ENCODE measurements around the gene STK31.
"Not testable (repeated sequence)": the region's sequence is repeated elsewhere in the genome, so short reads cannot be mapped to it uniquely, and the experiment has no call there.

The STK31 gene

DNA sequence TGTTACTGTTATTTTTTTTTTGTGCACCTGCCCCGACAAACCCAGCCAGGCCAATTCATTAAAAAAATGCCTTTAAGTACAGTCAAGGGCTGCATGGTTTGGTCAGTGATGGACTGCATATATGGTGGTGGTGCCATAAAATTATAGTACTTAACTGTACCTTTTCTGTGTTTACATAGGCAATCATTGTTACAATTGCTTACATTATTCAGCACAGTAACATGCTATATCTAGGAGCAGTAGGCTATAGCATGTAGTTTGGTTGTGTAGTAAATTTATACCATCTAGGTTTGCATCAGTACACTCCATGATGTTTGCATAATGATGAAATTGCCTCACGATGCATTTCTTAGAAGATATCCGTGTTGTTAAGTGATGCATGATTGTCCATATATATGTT lies 58.0 kb downstream of the STK31 start:
- TF ChIP-seq, protein P1, sequence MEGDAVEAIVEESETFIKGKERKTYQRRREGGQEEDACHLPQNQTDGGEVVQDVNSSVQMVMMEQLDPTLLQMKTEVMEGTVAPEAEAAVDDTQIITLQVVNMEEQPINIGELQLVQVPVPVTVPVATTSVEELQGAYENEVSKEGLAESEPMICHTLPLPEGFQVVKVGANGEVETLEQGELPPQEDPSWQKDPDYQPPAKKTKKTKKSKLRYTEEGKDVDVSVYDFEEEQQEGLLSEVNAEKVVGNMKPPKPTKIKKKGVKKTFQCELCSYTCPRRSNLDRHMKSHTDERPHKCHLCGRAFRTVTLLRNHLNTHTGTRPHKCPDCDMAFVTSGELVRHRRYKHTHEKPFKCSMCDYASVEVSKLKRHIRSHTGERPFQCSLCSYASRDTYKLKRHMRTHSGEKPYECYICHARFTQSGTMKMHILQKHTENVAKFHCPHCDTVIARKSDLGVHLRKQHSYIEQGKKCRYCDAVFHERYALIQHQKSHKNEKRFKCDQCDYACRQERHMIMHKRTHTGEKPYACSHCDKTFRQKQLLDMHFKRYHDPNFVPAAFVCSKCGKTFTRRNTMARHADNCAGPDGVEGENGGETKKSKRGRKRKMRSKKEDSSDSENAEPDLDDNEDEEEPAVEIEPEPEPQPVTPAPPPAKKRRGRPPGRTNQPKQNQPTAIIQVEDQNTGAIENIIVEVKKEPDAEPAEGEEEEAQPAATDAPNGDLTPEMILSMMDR (IDR thresholded peaks at IDR 0.05; ENCODE audit: extremely low read depth, missing control alignments), result no peak
- DNase-seq (ENCODE audit: low spot score), result no peak

DNA sequence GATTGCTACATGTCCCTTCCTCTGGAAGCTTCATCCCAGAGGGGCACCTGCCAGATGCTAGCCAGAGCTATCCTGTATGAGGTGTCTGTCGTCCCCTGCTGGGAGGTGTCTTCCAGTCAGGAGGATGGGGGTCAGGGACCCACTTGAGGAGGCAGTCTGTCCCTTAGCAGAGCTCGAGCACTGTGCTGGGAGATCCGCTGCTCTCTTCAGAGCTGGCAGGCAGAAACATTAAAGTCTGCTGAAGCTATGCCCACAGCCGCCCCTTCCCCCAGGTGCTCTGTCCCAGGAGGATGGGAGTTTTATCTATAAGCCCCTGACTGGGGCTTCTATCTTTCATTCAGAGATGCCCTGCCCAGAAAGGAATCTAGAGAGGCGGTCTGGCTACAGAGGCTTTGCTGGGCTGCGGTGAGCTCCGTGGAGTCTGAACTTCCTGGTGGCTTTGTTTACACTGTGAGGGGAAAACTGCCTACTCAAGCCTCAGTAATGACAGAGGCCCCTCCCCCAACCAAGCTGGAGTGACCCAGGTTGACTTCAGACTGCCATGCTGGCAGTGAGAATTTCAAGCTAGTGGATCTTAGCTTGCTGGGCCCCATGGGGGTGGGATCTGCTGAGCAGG lies 69.3 kb downstream of the STK31 start:
- not testable (repeated sequence) for DNase-seq (ENCODE audit: low spot score)

DNA sequence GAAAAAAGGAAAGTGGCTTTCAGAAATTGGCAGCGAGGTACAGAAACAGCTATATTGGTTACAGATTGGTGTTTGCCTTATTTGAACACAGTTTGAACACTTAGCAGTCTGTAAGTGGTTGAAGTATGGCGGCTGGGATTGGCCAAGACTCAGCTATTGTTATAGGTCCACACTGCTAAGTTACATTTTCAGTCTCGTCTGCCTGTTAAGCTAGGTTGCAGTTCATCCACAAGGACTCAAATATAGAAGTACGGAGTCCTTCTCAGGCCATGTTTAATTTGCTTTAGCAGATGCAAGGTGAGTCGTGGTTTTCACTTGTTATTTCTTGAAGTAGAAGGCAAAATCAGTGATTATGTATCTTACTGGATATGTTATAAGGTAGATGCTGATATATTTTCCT lies 73.1 kb downstream of the STK31 start:
- TF ChIP-seq, protein P1 (IDR thresholded peaks at IDR 0.05; ENCODE audit: extremely low read depth, missing control alignments), result no peak
- DNase-seq (ENCODE audit: low spot score), result no peak

DNA sequence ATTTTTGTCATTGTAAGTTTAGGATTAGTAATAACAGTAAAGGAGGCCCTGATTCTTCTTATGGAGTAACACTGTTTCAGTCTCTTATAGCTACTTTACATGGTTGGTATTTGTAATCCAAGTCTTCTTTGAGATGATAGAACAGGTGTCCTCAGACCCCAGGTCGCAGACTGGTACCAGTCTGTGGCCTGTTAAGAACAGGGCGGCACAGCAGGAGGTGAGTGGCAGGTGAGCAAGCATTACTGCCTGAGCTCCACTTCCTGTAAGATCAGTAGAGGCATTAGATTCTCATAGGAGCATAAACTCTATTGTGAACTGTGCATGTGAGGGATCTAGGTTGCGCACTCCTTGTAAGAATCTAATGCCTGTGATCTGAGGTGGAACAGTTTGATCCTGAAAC lies 77.3 kb downstream of the STK31 start:
- TF ChIP-seq, protein P1 (IDR thresholded peaks at IDR 0.05; ENCODE audit: extremely low read depth, missing control alignments), result no peak
- DNase-seq (ENCODE audit: low spot score), result no peak

DNA sequence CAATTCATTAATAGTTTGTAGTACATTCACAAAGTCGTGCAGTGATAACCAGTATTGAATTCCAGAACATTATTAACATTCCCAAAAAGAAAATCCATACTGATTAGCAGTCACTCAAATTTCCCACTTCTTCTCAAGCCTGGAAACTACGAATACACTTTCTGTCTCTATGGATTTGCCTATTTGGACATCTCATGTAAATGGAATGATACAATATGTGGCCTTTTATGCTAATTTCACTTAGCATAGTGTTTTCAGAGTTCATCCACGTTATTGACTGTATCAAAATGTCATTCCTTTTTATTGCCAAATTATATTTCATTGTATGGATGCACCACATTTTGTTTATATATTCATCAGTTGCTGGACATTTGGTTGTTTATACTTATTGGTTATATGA lies 78.8 kb downstream of the STK31 start:
- TF ChIP-seq, protein P1 (IDR thresholded peaks at IDR 0.05; ENCODE audit: extremely low read depth, missing control alignments), result no peak
- DNase-seq (ENCODE audit: low spot score), result no peak

DNA sequence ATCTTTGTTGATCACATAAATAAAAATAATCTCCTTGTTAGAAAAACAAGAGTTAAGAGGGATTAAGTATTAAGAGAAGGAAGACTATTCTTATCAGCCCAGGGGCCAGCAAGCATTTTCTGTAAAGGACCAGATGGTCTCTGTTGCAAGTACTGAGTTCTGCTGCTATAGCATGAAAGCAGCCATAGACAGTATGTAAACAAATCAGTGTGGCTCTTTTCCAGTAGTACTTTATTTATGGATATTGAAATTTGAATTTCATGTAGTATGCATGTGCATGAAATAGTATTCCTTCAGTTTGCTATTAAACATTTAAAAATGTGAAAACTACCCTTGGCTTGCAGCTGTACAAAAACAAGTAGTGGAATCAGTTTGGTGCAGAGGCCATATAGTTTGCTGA lies 81.7 kb downstream of the STK31 start:
- TF ChIP-seq, protein P1 (IDR thresholded peaks at IDR 0.05; ENCODE audit: extremely low read depth, missing control alignments), result no peak
- DNase-seq (ENCODE audit: low spot score), result no peak

DNA sequence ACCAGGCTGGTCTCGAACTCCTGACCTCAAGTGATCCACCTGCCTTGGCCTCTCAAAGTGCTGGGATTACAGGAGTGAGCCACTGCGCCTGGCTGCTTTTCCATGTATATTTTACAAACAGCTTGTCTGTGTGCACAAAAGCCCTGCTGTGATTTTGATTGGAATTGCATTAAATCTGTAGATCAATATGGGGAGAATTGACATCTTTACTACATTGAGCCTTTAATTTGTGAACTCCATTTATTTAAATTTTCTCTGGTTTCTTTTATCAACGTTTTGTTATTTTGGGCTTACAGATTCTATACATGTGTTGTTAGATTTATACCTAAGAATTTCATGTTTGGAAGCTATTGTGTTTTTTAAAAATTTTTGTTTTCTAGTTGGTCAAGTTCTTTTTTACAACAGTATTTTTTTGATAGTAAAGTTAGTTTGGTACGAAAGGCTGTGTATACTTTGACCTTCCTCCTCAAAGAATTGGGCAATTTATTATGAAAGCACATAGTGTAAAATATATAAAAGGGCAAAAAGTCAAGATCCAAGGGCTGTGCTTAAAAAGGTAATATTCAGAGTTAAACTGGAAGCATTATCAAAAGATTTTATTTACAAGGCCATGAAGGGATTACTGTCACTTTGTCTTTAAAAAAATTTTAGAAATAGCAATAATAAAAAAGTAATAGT lies 92.8 kb downstream of the STK31 start:
- no peak for DNase-seq (ENCODE audit: low spot score)
- TF ChIP-seq, protein P1 (IDR thresholded peaks at IDR 0.05; ENCODE audit: extremely low read depth, missing control alignments), result no peak

DNA sequence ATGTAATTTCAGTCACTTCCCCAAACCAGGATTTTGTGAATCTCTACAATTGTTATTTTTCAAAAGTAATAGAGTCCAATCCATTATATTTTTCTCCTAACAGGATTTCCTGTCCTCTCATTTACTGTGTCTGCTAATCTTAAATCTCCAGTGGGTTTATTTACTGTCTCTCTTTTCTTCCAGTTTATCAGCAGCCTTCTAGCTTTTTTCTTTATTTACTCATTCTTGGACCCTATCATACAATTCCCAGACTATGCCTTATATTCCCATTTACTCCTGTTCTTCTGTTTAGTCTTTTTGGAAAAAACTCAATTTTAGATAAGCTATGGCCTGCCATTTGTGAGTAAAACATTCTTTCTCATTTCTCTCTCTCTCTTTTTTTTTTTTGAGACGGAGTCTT lies 94.7 kb downstream of the STK31 start:
- TF ChIP-seq, protein P1 (IDR thresholded peaks at IDR 0.05; ENCODE audit: extremely low read depth, missing control alignments), result no peak
- DNase-seq (ENCODE audit: low spot score), result no peak

Data from GM20000 (cell line).